DMS114 treated with DMSO at 0.1 percent for 48 hours (cell line): Measurements from ENCODE around the gene PLCB4.

Experiments
- DNase-seq: peaks from one replicate; lab custom pipeline; 2025; ENCODE audit not compliant: unreplicated experiment; lab: John Stamatoyannopoulos, UW

The PLCB4 gene

GRCh38 chr20:9389346-9389745 lies 320.5 kb downstream of the PLCB4 start:
- DNase-seq = no peak

- DNase-seq = no peak
Measured at GRCh38 chr20:9390441-9390840, 321.6 kb downstream of the PLCB4 start.

GRCh38 chr20:9392892-9393857 lies 324.3 kb downstream of the PLCB4 start:
- peak; percentile 21 for DNase-seq

GRCh38 chr20:9395971-9396370 lies 327.1 kb downstream of the PLCB4 start:
- DNase-seq = no peak

- no peak for DNase-seq
Measured at GRCh38 chr20:9397928-9398327, 329.0 kb downstream of the PLCB4 start.

- no peak for DNase-seq
Measured at GRCh38 chr20:9398882-9399281, 330.0 kb downstream of the PLCB4 start.

- DNase-seq = no peak
Measured at GRCh38 chr20:9399322-9399721, 330.4 kb downstream of the PLCB4 start.

- no peak for DNase-seq
Measured at GRCh38 chr20:9400171-9401025, 331.5 kb downstream of the PLCB4 start.

GRCh38 chr20:9401371-9401770 lies 332.5 kb downstream of the PLCB4 start:
- DNase-seq = no peak

GRCh38 chr20:9402141-9402540 lies 333.3 kb downstream of the PLCB4 start:
- no peak for DNase-seq

- DNase-seq = no peak
Measured at GRCh38 chr20:9402546-9402945, 333.7 kb downstream of the PLCB4 start.

GRCh38 chr20:9403448-9403847 lies 334.6 kb downstream of the PLCB4 start:
- no peak for DNase-seq

GRCh38 chr20:9407805-9408421 lies 339.0 kb downstream of the PLCB4 start:
- DNase-seq = peak; percentile 27

GRCh38 chr20:9408422-9409300 lies 339.8 kb downstream of the PLCB4 start:
- DNase-seq = no peak

GRCh38 chr20:9409352-9409751 lies 340.5 kb downstream of the PLCB4 start:
- DNase-seq = no peak

- no peak for DNase-seq
Measured at GRCh38 chr20:9409981-9410380, 341.1 kb downstream of the PLCB4 start.

GRCh38 chr20:9411833-9412232 lies 342.9 kb downstream of the PLCB4 start:
- no peak for DNase-seq

- DNase-seq = no peak
Measured at GRCh38 chr20:9412309-9412708, 343.4 kb downstream of the PLCB4 start.

GRCh38 chr20:9413001-9413400 lies 344.1 kb downstream of the PLCB4 start:
- DNase-seq = no peak

- DNase-seq = no peak
Measured at GRCh38 chr20:9415426-9415825, 346.5 kb downstream of the PLCB4 start.
